Prostate gland (tissue), 2 donors: ENCODE measurements around the gene OR2A12. TPM values are rescaled to one million over a fixed set of nuclear protein-coding genes. Genes with fewer than 3 reads are reported as not detected.
A peak's percentile ranks its signal among the peaks of the same experiment; 100 is the strongest.
"Not testable (repeated sequence)": the region's sequence is repeated elsewhere in the genome, so short reads cannot be mapped to it uniquely, and the experiment has no call there.

Experiments used
- DNase-seq: peaks from one replicate; pipeline ENCODE4 v3.0.0-alpha.2; 2019; ENCODE audit warnings: low spot score
- H3K27ac ChIP-seq, 2 donors: fragments of 200-600 bp; sonication (generic); 2 replicates each; pipeline ENCODE4 v1.5.1; 2017 to 2019
- H3K27me3 ChIP-seq: fragments of 200-600 bp; sonication (generic); replicated peaks from 2 replicates; pipeline ENCODE4 v1.5.1; 2019; ENCODE audit not compliant: insufficient read depth
- H3K36me3 ChIP-seq, 2 donors: fragments of 200-600 bp; sonication (generic); 1 replicate in 1 of 2; 2 replicates in 1 of 2; pipeline versions ENCODE4 v1.5.1 to v1.8.1; 2017 to 2019
- H3K4me1 ChIP-seq: fragments of 200-600 bp; sonication (generic); replicated peaks from 2 replicates; pipeline ENCODE4 v1.5.1; 2019
- H3K4me3 ChIP-seq, 2 donors: fragments of 200-600 bp; sonication (generic); 2 replicates each; pipeline ENCODE4 v1.5.1; 2017 to 2019
- H3K9me3 ChIP-seq: fragments of 200-600 bp; sonication (generic); 2 replicates; pipeline ENCODE4 v1.5.1; 2017
- POLR2A ChIP-seq: fragments of 450-650 bp; IDR thresholded peaks from one replicate; pipeline ENCODE4 v1.6.1; 2016; ENCODE audit warnings: antibody characterized with exemption, mild to moderate bottlenecking
- POLR2AphosphoS5 ChIP-seq: sonication (generic); formaldehyde crosslinking; IDR thresholded peaks from one replicate; pipeline ENCODE4 v1.6.1; 2017; ENCODE audit warnings: antibody characterized with exemption
- WGBS: methylation state at CpG from one replicate; pipeline ENCODE4 v1.1.5; 2018; 5-methylcytosine and 5-hydroxymethylcytosine counted together
- intact Hi-C: fragments of 100-400 bp; cut with DNase I; formaldehyde crosslinking; loops from one replicate; pipeline ENCODE4 v1.14.2; 2022
- total RNA-seq, 2 donors: library from RNA; depleted of rRNA; stranded (reverse); fragments of >200 nt; gene quantifications; one replicate each; pipeline ENCODE4 v1.1.0, GENCODE V29; 2016
- TF ChIP-seq, protein P1 (sequence below), 4 experiments: fragments of 200-600 bp in 2 of 4; fragments of 450-650 bp in 2 of 4; sonication (generic) in 2 of 4; IDR thresholded peaks; 1 replicate in 3 of 4; 2 replicates in 1 of 4; pipeline ENCODE4 v1.5.1; 2016 to 2019; ENCODE audit warnings: antibody characterized with exemption in 4 of 4, mild to moderate bottlenecking in 2 of 4, moderate library complexity in 2 of 4

Gene OR2A12
- total RNA-seq, 2 donors from 2014 or later = not detected

DNA sequence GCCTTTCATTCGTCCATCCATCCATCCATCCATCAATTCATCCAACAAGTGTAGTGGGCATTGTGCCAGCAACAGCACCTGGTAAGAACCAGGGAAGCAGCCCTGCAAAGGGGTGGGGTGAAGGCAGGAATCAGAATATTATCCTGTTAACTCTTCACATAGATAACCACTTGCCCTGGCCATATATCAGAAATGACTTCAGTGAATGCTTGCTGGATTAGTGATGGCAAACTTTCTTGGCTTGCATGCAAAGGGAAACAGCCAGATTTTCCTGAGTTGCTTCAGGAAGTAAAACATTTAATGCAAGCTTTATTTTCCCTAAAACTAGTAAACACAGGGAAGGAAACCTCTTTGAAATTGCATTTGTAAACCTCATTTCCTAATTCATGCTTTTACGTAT, 36.6 kb upstream of the OR2A12 start:
- no peaks in the 10 kb centered on the region for H3K36me3 ChIP-seq

DNA sequence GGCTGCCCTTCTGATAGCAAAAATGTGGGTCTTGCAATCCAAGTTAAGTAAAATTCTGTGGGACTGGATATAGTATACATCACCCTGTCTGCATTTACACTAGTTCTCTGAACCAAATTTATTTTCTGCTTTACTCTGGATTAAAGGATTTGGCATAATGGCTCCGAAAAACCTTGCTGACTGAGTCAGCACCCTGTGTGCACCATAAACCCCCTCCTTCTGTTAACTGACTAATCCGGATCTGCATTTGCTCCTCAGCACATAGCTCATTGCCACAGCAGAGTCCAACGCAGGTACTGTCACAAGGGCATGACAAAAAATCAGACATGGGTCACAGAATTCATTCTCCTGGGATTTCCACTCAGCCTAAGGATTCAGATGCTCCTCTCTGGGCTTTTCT, 36.0 kb upstream of the OR2A12 start:
- Histone ChIP-seq H3K27ac (no peak overlapping the region), H3K4me1 (no peaks in the 10 kb centered on the region), H3K36me3 (no peaks in the 10 kb centered on the region), H3K4me3 (no peak overlapping the region), H3K27me3 (no peaks in the 10 kb centered on the region), H3K9me3 (no peaks in the 10 kb centered on the region)
- intact Hi-C loops = no loop called here
- no peak for DNase-seq
- 53% methylated on average over 3 of the region's 3 CpGs for whole genome bisulfite sequencing
- TF ChIP-seq POLR2AphosphoS5 (no peak), POLR2A (no peak)
- TF ChIP-seq, protein P1, sequence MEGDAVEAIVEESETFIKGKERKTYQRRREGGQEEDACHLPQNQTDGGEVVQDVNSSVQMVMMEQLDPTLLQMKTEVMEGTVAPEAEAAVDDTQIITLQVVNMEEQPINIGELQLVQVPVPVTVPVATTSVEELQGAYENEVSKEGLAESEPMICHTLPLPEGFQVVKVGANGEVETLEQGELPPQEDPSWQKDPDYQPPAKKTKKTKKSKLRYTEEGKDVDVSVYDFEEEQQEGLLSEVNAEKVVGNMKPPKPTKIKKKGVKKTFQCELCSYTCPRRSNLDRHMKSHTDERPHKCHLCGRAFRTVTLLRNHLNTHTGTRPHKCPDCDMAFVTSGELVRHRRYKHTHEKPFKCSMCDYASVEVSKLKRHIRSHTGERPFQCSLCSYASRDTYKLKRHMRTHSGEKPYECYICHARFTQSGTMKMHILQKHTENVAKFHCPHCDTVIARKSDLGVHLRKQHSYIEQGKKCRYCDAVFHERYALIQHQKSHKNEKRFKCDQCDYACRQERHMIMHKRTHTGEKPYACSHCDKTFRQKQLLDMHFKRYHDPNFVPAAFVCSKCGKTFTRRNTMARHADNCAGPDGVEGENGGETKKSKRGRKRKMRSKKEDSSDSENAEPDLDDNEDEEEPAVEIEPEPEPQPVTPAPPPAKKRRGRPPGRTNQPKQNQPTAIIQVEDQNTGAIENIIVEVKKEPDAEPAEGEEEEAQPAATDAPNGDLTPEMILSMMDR (IDR thresholded peaks at IDR 0.05) = no peak

More for the DNA sequence above, 36.6 kb upstream of the OR2A12 start:
- H3K4me3 ChIP-seq = no peak overlapping the region
- no peaks in the 10 kb centered on the region for H3K4me1 ChIP-seq
- no peak for DNase-seq
- H3K9me3 ChIP-seq = no peaks in the 10 kb centered on the region
- intact Hi-C loops = no loop called here
- TF ChIP-seq POLR2AphosphoS5 (no peak), POLR2A (no peak)
- TF ChIP-seq, protein P1 (IDR thresholded peaks at IDR 0.05) = no peak
- H3K27ac ChIP-seq = no peak overlapping the region
- H3K27me3 ChIP-seq = no peaks in the 10 kb centered on the region
- WGBS = 68% methylated on average over 2 of the region's 2 CpGs

DNA sequence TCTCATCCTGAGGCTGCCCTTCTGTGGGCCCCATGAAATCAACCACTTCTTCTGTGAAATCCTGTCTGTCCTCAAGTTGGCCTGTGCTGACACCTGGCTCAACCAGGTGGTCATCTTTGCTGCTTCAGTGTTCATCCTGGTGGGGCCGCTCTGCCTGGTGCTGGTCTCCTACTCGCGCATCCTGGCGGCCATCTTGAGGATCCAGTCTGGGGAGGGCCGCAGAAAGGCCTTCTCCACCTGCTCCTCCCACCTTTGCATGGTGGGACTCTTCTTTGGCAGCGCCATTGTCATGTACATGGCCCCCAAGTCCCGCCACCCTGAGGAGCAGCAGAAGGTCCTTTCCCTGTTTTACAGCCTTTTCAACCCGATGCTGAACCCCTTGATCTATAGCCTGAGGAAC, 35.2 kb upstream of the OR2A12 start:
- intact Hi-C loops, H3K36me3 ChIP-seq, H3K4me3 ChIP-seq, DNase-seq, H3K4me1 ChIP-seq, H3K27me3 ChIP-seq, H3K27ac ChIP-seq, H3K9me3 ChIP-seq: not testable (repeated sequence)
- 90% methylated on average over 5 of the region's 8 CpGs for WGBS

DNA sequence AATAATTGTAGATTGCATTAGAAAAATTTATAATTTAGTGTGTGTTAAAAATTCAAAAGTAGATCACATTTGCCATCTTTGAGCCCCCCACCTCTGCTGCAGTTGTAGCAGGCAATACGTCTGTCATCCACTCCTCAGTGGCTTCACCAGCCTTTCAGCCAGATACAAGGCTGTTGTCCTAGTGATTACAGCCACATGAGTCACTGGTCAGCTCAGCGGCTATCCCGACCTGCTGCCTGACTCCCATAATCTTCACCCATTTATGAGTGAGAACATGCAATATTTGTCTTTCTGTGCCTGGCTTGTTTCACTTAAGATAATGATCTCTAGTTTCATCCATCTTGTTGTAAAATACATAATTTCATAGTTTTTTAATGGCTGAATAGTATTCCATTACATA, 28.1 kb upstream of the OR2A12 start:
- WGBS = 67% methylated on average over 3 of the region's 3 CpGs
- Histone ChIP-seq H3K36me3 (no peaks in the 10 kb centered on the region), H3K9me3 (no peaks in the 10 kb centered on the region), H3K27ac (no peak overlapping the region), H3K4me1 (no peaks in the 10 kb centered on the region), H3K4me3 (no peak overlapping the region), H3K27me3 (no peaks in the 10 kb centered on the region)
- intact Hi-C loops = no loop called here
- DNase-seq = no peak
- TF ChIP-seq POLR2AphosphoS5 (no peak), POLR2A (no peak)
- TF ChIP-seq, protein P1 (IDR thresholded peaks at IDR 0.05) = no peak

DNA sequence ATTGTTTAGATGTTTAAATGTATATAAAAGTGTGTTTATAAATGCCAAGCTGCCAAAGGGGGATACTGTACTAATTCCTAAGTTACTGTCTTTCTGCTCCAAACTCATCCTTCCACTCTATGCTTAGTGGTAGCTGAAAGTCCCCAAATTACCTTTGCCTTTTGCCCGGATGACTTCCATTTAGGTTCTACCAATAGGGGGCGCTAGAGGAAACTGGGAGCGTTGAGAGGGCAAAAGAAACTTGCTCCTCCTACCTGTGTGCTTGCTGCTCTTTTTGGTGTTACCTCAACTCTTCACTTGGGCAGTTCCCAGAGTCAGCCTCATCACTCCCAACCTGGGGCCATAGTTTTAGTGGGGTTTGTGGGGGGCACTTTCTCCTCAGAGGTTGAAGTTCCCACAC, 22.4 kb upstream of the OR2A12 start:
- TF ChIP-seq, protein P1 (IDR thresholded peaks at IDR 0.05) = peak in 1 of 4 experiments; percentile 27
- no peak for TF ChIP-seq POLR2A
- intact Hi-C loops = no loop called here
- Histone ChIP-seq H3K9me3 (no peaks in the 10 kb centered on the region), H3K27me3 (no peaks in the 10 kb centered on the region), H3K4me3 (no peak overlapping the region), H3K27ac (no peak overlapping the region), H3K36me3 (no peaks in the 10 kb centered on the region), H3K4me1 (no peaks in the 10 kb centered on the region)
- 45% methylated on average over 3 of the region's 3 CpGs for WGBS
- DNase-seq = no peak

DNA sequence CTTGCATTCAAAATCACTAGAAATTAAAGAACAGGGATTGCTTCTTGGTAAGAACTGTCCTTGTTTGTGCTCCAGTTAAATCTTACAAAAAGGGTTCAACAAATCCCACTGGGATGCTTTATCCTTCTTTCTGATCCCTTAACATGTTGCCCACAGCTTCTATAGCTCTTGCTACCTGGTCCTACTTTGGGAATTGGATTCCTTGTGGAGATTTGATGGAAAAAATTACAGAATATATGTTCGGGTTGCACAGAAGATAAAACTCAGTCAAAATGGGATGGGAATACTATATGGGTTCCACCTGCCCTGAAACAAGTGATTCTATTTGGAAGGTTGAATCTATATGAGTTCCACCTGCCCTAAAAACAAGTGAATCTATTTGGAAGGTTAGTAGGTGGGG, 16.6 kb upstream of the OR2A12 start, which contains the start of gene OR2A25:
Gene OR2A25, plus strand, starts transcription at position 301 of the 400 bp plus-strand sequence. CDS start 4,409 bp downstream, outside the sequence.
- H3K36me3 ChIP-seq = no peaks in the 10 kb centered on the region
- no peak for DNase-seq
- 86% methylated on average over 1 of the region's 1 CpG for WGBS
- H3K9me3 ChIP-seq = no peaks in the 10 kb centered on the region
- TF ChIP-seq, protein P1 (IDR thresholded peaks at IDR 0.05) = no peak
- H3K27me3 ChIP-seq = no peaks in the 10 kb centered on the region
- H3K4me3 ChIP-seq = no peak within 1 kb of the TSS
- intact Hi-C loops = no loop called here
- H3K4me1 ChIP-seq = no peaks in the 10 kb centered on the region
- H3K27ac ChIP-seq = no peak within 1 kb of the TSS
